PC-9 (cell line): Measurements from ENCODE around the gene CYBRD1. TPM values are rescaled to one million over a fixed set of nuclear protein-coding genes. Genes with fewer than 3 reads are reported as not detected.

Source experiments
- BruUV-seq: library from RNA; stranded (reverse); fragments of 400-500 nt; replicated peaks from 2 replicates; lab custom pipeline; 2021; lab: Mats Ljungman, UMichigan
- CTCF ChIA-PET: fragments of 300-600 bp; sonication (Branson Sonifier 250); formaldehyde crosslinking; loops from one replicate; lab custom pipeline; 2022; ENCODE audit warnings: antibody characterized with exemption; lab: Charles Lee
- POLR2A ChIA-PET: fragments of 300-600 bp; sonication (Branson Sonifier 250); formaldehyde crosslinking; loops from one replicate; lab custom pipeline; 2022; ENCODE audit warnings: antibody characterized with exemption; ENCODE audit not compliant: unreplicated experiment; lab: Charles Lee
- DNase-seq, 2 experiments: peaks; one replicate each; pipeline versions ENCODE4 v3.0.0 to v3.0.0-alpha.2; 2015 to 2022; ENCODE audit warnings: mixed read lengths in 1 of 2
- H2AFZ ChIP-seq: fragments of 200-600 bp; sonication (generic); 2 replicates; pipeline ENCODE4 v1.8.1; 2017; ENCODE audit warnings: antibody characterized with exemption
- H3F3A ChIP-seq: fragments of 200-600 bp; sonication (generic); 2 replicates; pipeline ENCODE4 v1.8.1; 2017; ENCODE audit warnings: antibody characterized with exemption, mild to moderate bottlenecking, low read depth; ENCODE audit not compliant: insufficient read depth
- H3K27ac ChIP-seq: fragments of 200-600 bp; sonication (generic); 2 replicates; pipeline ENCODE4 v1.6.1; 2016; ENCODE audit warnings: mixed run types
- H3K27me3 ChIP-seq: fragments of 200-600 bp; sonication (generic); 2 replicates; pipeline ENCODE4 v1.6.1; 2016; ENCODE audit warnings: low read depth, mixed run types; ENCODE audit not compliant: insufficient read depth
- H3K36me3 ChIP-seq: fragments of 200-600 bp; sonication (generic); 2 replicates; pipeline ENCODE4 v1.6.1; 2016; ENCODE audit warnings: low read depth, mixed run types
- H3K4me1 ChIP-seq: fragments of 200-600 bp; sonication (generic); replicated peaks from 2 replicates; pipeline ENCODE4 v1.6.1; 2016; ENCODE audit warnings: mixed run types; ENCODE audit not compliant: insufficient read depth
- H3K4me2 ChIP-seq: fragments of 200-600 bp; sonication (generic); 2 replicates; pipeline ENCODE4 v1.6.1; 2017; ENCODE audit warnings: mixed run types
- H3K4me3 ChIP-seq: fragments of 200-600 bp; sonication (generic); 2 replicates; pipeline ENCODE4 v1.6.1; 2016; ENCODE audit warnings: mixed run types
- H3K79me2 ChIP-seq: fragments of 200-600 bp; sonication (generic); 2 replicates; pipeline ENCODE4 v1.6.1; 2017; ENCODE audit warnings: low read depth, mixed run types
- H3K9me2 ChIP-seq: fragments of 200-600 bp; sonication (generic); 2 replicates; pipeline ENCODE4 v1.8.1; 2017; ENCODE audit warnings: mild to moderate bottlenecking; ENCODE audit not compliant: insufficient read depth
- H3K9me3 ChIP-seq: fragments of 200-600 bp; sonication (generic); 2 replicates; pipeline ENCODE4 v1.8.1; 2016; ENCODE audit warnings: low read depth; ENCODE audit not compliant: insufficient read depth
- H4K20me1 ChIP-seq: fragments of 200-600 bp; sonication (generic); 2 replicates; pipeline ENCODE4 v1.8.1; 2017; ENCODE audit not compliant: insufficient read depth
- CTCF ChIP-seq: fragments of 200-600 bp; sonication (generic); conservative IDR thresholded peaks from 2 replicates; pipeline ENCODE4 v1.6.1; 2017; ENCODE audit warnings: mixed run types, antibody characterized with exemption, mild to moderate bottlenecking, moderate library complexity
- EZH2 ChIP-seq: fragments of 200-600 bp; sonication (generic); IDR thresholded peaks from 2 replicates; pipeline ENCODE4 v1.8.0; 2017; ENCODE audit warnings: antibody characterized with exemption, low read depth
- intact Hi-C: fragments of 100-400 bp; cut with micrococcal nuclease; formaldehyde crosslinking; loops from one replicate; pipeline ENCODE4 v1.10.0; 2022; ENCODE audit not compliant: unreplicated experiment
- total RNA-seq: library from RNA; stranded (reverse); gene quantifications from 2 replicates; pipeline ENCODE4 v1.2.3, GENCODE V29; 2021

Gene CYBRD1
- total RNA-seq, 1 experiment from 2014 or later, result 125 TPM

GRCh38 chr2:171482877-171483276, 39.4 kb upstream of the CYBRD1 start:
- Histone ChIP-seq H3F3A (no peaks in the 10 kb centered on the region), H4K20me1 (no peaks in the 10 kb centered on the region), H3K27ac (no peak overlapping the region), H3K9me2 (no peaks in the 10 kb centered on the region), H2AFZ (no peak overlapping the region), H3K9me3 (no peaks in the 10 kb centered on the region), H3K4me2 (no peak overlapping the region), H3K4me3 (no peak overlapping the region), H3K36me3 (0 out of 2 replicates have a peak, but pooled peaks cover 4% of the 10 kb centered on the region), H3K27me3 (no peaks in the 10 kb centered on the region), H3K79me2 (no peaks in the 10 kb centered on the region), H3K4me1 (no peaks in the 10 kb centered on the region)
- CTCF ChIA-PET, result interaction anchor here (0.6 kb wide), 1 partner anchor 1221 kb away, joined by 3 read pairs; no protein-coding TSS in a partner anchor
- DNase-seq, result no peak
- intact Hi-C loops, result no loop called here
- TF ChIP-seq EZH2, result no peak
- no peak for TF ChIP-seq CTCF
- POLR2A ChIA-PET, result no interaction called here
- BruUV-seq, result no TSS peak

GRCh38 chr2:171483793-171484192, 38.5 kb upstream of the CYBRD1 start:
- Histone ChIP-seq H3K79me2 (no peaks in the 10 kb centered on the region), H3K4me2 (no peak overlapping the region), H2AFZ (no peak overlapping the region), H3K27me3 (no peaks in the 10 kb centered on the region), H3K9me3 (no peaks in the 10 kb centered on the region), H3K4me3 (no peak overlapping the region), H3K27ac (no peak overlapping the region), H3F3A (no peaks in the 10 kb centered on the region), H3K4me1 (no peaks in the 10 kb centered on the region), H4K20me1 (no peaks in the 10 kb centered on the region), H3K9me2 (no peaks in the 10 kb centered on the region), H3K36me3 (0 out of 2 replicates have a peak, but pooled peaks cover 4% of the 10 kb centered on the region)
- intact Hi-C loops, result no loop called here
- ChIA-PET POLR2A (no interaction called here), CTCF (no interaction called here)
- no peak for DNase-seq
- TF ChIP-seq CTCF, result no peak
- no peak for TF ChIP-seq EZH2
- BruUV-seq, result no TSS peak

GRCh38 chr2:171485116-171485515, 37.2 kb upstream of the CYBRD1 start:
- intact Hi-C loops, result no loop called here
- Histone ChIP-seq H2AFZ (no peak overlapping the region), H3K27me3 (no peaks in the 10 kb centered on the region), H3K9me2 (no peaks in the 10 kb centered on the region), H3K9me3 (no peaks in the 10 kb centered on the region), H3K4me3 (no peak overlapping the region), H3F3A (no peaks in the 10 kb centered on the region), H3K4me1 (no peaks in the 10 kb centered on the region), H3K27ac (no peak overlapping the region), H3K4me2 (no peak overlapping the region), H3K79me2 (no peaks in the 10 kb centered on the region), H3K36me3 (0 out of 2 replicates have a peak, but pooled peaks cover 4% of the 10 kb centered on the region), H4K20me1 (no peaks in the 10 kb centered on the region)
- DNase-seq, result no peak
- POLR2A ChIA-PET, result no interaction called here
- CTCF ChIA-PET, result no interaction called here
- TF ChIP-seq EZH2 (no peak), CTCF (no peak)
- BruUV-seq, result no TSS peak
